SIG-M5 treated with dmso at 0.1 percent for 504 hours (cell line): ENCODE data around the gene C1orf94.
"Not testable (repeated sequence)": the region's sequence is repeated elsewhere in the genome, so short reads cannot be mapped to it uniquely, and the experiment has no call there.

Source experiments
- DNase-seq: peaks from one replicate; lab custom pipeline; 2025; ENCODE audit not compliant: unreplicated experiment; lab: John Stamatoyannopoulos, UW

Gene C1orf94

DNA sequence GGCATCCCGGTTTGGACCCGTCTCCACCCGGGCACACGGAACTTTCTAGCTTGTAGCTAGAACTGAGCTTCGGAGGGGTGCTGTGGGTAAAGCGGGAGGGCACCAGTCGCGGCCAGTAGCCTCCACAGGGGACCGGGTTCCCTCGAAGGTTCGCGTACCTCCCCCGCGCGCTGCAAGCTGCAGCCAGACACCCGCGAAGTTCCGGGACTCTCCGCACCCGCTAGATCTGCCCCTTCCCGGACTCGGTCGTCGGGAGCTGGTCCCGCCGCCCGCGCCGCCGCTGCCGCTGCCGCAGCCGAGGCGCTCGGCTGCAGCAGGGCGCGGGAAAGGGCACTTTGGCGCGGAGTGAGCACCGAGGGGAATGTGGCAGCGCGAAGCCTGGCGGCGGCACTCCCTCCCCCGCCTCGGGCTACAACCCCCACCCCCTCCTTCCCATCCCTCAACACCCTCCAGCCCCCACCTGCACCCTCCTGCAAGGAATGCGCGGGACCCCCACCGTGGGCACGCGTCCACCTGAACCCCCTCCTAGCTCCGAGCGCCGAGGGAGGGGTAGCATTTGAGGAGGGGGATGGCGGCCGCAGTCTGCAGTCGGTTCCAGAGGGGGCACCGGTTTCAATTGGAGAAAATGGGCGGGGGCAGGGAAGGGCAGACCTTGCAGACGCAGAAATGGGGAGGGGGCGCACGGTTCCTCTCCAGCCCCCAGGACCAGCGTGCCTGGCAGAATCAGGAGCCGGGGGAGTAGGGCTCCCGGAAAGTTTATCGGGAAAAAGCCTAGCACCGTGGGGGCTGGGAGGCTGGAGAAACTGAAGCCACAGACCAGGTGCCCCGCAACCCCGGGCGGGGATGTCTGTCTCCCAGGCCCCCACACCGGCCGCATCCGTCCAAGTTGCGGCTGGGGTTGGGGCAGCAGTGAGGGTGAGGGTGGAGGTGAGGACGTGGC, 12.6 kb upstream of the C1orf94 start:
- DNase-seq = no peak

DNA sequence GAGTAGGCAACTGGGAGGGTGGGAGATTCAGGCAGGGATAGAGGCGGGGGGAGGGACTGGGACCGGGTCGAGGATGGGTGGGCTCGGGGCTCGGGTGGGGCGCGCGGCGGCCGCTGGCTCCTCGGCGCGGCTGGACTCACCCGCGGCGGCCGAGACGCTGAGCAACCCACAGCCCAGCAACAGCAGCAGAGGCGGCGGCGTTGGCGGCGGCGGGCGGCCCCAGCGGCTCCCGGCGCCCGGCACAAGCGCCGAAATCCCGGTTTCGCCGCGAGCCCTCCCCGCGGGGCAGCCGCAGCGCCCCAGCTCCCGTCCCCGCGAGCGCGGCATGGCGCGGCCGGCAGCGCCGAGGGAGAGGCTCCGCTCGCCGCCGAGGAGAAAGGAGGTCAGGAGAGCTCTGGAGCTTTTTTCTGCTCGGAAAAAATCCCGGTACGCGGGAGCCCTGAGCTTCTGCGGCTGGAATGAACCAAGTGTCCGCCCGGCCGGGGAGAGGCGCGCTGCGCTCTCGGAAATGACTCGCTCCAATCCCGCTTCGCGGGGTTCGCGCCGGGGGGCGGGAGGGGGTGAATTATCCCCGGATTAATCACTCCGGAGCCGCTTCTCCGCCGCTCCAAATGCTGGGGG, 11.8 kb upstream of the C1orf94 start, which contains the start of gene CSMD2:
Gene CSMD2 (minus strand): TSS at position 460 of the 621 bp plus-strand sequence. CDS start 133 bp downstream, at position 327.
- no peak for DNase-seq

DNA sequence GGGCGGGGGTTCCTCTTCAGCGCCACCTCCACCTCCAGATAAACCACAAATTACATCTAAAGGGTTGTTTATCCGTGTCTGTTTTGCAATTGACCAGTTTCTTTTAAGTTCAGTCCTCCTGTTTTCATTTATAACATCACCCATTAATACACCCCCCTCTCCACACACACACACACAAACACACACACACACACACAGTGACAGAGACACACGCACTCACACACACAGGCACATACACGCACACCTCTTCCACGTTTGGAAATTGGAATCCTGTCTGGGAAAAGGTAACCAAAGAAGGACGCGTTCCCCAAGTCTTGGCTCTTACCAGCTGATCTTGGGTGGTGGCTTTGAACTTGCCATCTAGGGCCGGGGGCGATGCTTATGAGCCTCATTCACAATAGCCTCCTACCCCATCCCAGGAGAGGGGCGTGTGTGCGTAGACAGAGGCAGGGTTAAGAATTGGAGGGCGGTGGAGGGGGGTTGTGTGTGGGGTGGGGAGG, 11.2 kb upstream of the C1orf94 start:
- no peak for DNase-seq

DNA sequence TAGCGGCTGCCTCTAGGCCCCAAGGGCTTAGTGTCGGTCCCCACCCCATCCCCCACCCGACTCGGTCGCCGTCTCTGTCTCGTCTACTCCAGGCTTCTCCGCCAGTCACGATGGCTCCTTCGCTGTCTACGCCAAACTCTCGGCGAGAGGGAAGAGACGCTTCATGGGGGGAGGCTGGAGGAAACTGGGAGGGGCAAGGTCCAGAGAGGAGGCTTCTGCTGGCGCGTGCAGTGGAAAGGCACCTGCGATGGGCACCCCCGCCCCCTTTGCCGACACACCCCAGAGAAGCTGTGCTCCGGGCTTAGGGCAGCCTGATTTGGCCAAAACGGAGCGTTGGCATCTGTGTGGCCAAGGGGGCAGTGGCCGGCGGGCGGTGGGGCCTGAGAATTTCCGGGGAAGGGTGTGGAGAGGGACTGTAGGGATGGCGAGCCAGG, 10.5 kb upstream of the C1orf94 start:
- DNase-seq = no peak

DNA sequence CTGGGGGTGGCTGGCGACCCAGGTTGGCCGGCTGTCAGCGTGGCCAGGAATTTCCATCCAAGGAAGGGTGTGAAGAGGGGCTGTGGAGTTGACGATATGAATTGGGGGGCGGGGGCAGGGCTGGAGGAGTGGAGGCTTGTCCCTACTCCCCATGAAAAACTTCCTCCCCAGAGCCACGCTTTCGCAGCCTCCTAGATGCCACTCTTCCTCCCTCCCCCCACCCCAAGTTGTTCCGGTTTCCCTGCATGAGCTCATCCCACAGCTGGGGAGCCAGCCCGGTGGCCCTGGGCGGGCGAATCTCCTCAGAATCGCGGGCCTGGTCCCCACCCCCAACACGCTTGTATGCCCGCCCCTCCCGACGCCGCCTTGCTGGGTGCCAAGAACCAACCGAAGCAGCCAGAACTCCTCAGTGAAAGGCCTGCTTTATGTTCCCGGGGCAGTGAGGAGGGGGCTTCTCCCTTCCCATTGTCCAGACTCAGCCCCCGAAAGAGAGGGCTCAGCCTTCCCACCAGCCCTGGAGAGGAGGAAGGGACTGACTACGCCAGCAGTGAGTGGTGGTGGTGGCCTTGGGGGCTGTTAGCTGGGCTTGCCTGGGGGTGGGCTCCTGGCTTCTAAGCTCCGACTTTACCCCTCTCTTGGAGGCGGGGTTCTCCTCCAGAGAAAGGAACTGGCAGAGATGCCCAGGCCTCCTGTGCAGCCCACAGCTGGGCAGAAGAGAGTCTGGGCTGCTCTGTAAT, 9.9 kb upstream of the C1orf94 start:
- DNase-seq = no peak

DNA sequence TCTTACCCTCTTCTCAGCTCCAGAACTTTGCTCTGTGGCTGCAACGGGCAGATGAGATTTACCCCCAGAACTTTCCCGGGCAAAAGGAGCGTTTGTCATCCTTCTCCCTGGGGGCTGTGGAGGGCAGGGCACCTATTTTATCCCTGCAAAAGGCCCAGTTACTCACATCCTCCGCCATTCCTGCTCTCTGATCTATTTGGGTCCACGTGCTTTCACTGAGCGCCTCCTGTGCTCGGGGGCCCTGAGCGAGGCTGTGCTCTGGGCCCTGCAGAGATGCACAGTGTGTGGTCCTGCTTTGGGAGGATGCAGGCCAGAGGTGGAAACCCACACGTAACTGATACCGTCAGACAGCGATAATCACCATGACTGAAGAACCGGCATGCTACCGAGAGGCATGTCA, 9.3 kb upstream of the C1orf94 start:
- no peak for DNase-seq

DNA sequence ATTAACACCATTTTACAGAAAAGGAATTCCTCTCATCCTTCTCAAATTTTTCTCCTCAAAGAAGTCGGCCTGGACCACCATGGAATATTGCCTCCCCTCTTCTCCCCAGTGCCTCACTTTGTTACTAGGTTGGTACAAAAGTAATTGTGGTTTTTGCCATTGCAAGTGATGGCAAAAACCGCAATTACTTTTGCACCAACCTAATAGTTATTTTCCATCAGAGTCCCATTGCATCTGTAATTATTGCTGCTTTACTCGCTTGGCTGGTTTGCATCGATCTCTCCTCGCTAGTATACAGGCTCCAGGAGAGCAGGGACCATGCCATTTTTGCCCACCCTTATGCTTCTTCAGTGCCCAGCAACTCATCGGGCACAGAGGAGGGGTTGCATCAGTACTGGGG, 963 bp upstream of the C1orf94 start:
- DNase-seq = no peak

DNA sequence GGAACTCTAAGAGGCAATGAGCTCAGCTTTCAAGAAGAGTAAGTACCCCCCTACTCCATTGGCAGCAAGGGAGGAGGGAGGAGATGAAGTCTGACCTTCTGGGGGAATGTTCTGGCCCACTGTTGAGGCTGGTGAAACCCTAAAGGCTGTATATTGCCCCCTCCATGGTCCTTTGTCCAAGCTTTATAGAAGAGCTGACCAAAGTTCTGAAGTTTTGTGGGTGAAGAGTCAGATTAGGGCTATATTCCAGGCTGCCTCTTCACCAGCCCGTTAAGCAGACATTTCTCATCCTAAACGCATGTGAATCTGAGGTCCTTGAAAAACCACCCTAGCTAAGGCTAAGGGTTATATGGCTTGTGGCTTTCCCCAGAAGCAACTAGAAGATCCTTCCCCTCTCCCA, 1.4 kb downstream of the C1orf94 start:
- no peak for DNase-seq

DNA sequence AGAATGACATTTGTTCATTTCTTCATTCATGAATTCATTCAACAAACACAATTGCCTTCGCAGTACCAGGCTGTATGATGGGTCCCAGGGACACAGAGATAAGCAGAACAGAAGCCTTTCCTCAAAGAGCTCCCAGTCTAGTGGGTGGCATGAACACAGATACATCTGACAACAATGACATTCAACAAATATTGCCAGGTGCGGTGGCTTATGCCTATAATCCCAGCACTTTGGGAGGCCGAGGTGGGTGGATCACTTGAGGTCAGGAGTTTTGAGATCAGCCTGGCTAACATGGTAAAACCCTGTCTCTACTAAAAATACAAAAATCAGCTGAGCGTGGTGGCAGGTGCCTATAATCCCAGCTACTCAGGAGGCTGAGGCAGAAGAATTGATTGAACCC, 6.7 kb downstream of the C1orf94 start:
- DNase-seq = not testable (repeated sequence)

DNA sequence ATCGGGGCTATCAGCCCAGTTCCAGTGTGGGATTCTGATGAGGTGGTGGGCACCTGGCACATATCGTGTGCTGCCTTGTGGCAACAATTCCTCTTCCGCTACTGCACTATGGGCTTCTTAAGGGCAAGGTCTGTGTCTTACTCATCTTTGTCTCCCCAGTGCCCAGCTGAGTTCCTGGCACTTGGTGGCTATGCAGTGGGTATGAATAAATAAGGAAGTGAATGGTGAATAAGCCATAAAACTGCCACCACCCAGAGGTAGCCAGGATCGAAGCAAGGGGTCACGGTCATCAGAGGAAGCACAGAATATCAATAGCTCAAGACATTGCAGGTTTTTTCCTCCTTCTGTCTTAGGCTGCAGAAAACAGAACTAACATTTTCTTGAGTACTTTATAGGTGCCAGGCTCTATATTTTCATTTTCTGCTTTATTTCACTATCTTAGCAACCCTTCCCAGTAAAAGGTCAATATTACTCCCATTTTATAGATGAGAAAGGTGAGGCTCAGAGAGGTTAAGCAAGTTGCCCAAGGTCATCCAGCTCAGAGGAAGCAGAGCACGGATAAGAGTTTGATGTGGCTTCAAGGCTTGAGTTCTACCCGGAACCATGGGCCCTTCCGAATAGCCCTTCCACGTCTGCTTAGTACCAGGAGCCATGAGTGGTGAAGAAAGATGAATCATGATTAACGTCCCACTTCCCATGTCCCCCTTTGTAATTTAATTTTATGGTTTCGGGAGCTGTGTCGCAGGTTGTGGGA, 10.2 kb downstream of the C1orf94 start:
- DNase-seq = no peak

DNA sequence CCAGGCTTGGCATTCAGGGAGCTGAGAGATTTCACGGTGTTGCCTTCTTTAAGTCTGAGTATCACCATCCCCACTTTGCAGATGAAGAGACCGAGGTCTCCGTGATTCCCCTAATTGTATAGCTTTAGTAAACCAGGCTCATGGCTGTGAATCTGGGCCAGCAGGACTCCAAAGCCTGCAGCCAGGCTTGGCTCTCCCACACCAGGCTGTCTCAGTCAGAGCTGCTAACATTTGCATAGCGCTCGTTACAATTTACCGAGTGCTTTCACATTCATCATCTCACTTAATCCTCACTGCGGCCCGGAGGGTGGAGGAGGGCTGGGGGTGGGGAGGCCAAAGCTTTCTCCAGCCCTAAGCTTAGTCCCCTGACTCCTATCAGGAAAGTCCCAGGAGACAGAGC, 11.7 kb downstream of the C1orf94 start:
- no peak for DNase-seq

DNA sequence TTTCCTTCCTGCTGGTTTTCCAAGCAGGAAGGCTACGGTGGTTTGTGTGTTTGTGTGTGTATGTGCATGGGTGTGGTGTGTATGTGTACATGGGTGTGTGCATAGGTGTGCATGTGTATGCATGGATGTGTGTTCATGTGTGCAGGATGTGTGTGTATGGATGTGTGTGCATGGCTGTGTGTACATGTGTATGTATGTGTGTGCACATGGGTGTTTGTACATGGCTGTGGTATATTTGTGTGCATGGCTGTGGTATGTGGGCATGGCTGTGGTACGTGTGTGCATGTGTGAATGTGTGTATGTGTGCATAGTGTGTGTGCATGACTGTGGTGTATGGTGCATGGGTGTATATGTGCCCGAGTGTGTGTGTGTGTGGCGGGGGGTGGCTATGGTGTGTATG, 12.3 kb downstream of the C1orf94 start:
- DNase-seq = no peak

DNA sequence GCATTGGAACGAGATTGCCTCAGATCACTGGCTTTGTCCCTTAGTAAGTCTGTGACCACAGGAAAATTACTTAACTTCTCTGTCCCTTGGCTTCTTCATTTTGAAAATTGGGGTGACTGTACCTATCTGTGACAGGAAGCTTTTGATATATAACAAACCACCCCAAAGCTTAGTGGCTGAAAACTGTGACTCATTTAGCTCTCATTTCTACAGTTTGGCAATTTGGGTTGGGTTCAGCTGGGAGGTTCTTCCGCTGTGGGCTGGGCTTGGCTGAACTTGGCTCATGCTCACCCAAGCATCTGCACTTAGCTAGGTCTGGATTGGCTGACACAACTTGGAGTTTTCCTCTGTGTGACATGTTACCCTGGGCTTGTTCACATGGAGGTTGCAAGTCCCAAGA, 14.0 kb downstream of the C1orf94 start:
- no peak for DNase-seq

DNA sequence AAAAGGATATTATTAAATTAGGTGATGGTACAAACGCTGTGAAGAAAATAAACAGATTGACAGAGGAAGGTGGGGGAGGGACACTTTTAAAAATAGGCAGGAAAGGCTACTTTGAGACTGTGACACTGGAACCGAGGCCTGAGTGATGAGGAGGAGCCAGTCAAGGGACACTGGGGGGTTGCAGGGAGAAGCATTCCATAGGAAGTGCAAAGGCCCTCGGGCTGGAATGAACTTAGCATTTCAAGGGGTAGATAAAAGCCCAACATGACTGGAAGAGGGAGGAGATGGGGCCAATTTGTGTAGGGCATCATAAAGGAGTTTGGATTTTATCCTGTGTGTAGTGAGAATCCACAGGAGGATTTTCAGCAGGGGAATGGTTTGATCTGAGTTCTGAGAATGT, 15.9 kb downstream of the C1orf94 start:
- DNase-seq = no peak

DNA sequence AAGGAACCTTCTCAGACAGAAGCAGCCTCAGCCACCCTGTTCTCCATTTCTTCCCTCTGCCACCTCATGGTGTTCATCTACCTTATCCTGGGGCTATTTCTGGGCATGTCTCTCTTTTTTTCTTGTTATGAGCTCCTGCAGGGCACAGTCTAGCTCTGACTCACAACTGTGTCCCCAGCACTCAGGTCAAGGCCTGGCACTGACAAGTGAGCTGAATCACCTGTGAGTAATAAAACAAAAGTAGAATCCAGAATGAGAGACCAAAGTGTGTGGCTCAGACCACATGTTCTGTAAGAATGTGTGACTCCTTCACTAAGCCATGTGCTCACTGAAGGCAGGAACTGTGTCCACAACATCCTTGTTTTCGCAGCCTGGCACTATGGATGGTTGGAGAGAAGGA, 23.2 kb downstream of the C1orf94 start:
- no peak for DNase-seq

DNA sequence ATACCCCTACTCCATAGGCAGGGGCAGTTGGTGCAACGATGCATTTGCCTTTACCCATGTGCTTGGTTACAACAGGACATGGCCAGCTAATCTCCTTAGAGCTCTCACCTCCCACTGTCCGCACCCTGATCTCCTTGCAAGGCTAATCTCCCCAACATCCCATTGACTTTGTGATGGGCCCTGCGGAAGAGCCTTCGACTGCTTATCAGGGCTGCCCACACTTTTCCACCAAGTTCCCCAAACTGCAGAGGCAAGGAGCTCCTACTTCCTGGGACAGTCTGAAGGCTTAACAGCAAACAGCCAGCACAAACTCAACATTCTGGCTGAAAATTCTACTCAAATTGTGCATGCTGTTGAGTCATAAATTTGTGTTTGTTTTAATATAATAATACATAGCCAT, 36.0 kb downstream of the C1orf94 start:
- DNase-seq = no peak

DNA sequence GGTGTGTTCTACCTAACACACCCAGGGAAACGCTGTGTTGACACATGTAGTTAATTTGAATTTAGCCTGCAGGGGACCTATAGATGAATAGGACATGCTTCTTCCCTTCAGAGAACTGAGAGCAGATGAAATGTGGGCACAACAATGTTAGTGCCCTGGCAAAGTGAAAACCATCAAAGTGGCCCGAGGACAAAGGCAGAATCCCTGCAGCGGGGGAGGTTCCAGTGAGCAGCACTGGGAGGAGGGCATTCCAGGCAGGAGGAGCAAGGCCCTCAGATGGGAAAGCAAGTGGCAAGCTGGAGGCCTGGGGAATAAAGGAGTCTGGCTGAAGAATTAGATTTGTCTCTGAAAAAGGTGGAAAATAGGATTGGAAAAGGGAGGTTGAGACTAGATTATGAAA, 37.2 kb downstream of the C1orf94 start:
- DNase-seq = no peak

DNA sequence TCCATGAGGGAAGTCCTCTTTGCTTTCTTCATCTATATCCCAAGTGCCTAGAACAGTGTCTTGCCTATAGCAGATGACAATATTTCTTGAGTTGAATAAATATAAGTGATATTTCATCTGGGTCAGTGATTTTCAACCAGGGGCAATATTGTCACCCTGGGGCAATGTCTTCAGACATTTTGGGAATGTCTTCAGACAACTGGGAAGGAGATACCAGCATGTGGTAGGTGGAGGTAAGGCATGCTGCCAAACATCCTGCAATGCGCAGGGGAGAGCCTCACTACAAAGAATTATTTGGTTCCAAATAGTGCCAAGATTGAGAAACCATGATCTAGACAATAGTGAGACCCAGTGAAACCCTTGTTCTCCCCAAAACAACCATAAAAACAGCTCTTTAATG, 54.7 kb downstream of the C1orf94 start:
- DNase-seq = no peak

DNA sequence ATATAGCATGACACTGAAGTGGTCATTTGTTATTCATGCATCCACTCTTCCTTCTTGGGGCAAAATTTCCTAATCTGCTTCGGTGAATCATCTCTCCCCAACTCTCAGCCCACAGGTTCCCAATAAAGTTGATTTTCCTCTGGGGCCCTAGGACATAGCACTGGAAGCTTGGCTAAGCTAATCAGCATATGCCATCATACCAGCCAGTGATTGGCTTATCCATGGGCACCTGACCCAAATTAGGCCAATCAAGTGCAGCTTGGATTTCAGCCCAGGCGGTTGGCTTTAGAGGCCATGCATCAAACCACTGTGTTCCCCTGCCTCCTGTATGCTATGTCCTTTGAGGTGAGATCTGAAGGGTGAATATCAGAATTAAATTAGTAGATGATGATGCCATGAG, 58.9 kb downstream of the C1orf94 start:
- no peak for DNase-seq

DNA sequence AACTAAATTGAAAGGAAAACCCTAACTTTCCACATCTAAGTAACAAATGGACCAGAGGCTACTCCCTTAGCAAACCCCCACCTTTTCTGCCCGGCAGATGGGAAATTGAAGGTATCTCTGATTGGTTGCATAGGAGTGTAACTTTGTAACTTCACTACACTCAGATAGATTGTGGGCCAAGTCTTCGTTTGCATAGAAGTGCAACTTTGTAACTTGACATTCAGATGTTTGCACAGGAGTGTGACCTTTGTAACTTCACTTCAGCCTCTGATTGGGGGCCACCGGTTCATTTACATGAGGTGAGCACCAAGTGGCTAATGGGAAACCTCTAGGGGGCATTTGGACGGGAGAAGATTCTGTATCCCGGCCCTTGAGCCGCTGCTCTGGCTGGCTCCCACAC, 59.4 kb downstream of the C1orf94 start:
- no peak for DNase-seq
